Stimulated activated CD4-positive, alpha-beta T cell treated with anti-CD3 and anti-CD28 coated beads, Interleukin-12 subunit alpha, Interleukin-12 subunit beta, amount 100 ng/mL, for 24 hours (primary cell): ENCODE results near the gene DIAPH1.

Experiments used
- DNase-seq, 2 experiments: peaks; one replicate each; pipeline ENCODE4 v3.0.0-alpha.2; 2020; ENCODE audit warnings: low read depth in 2 of 2

Gene DIAPH1

GRCh38 chr5:141618804-141619554, at the start of gene DIAPH1:
Gene DIAPH1 (minus strand): TSS chr5:141619000. CDS start chr5:141618914, 86 bp downstream.
- DNase-seq = peak; percentile 98 to 99

GRCh38 chr5:141665995-141666940, 47.5 kb upstream of the DIAPH1 start:
- DNase-seq = no peak

- DNase-seq = peak; percentile 54 to 74
These were observed 46.1 kb upstream of the DIAPH1 start for GRCh38 chr5:141664733-141665461.

GRCh38 chr5:141663506-141663905, 44.7 kb upstream of the DIAPH1 start:
- no peak for DNase-seq

- no peak for DNase-seq
These were observed 43.2 kb upstream of the DIAPH1 start for GRCh38 chr5:141662028-141662427.

GRCh38 chr5:141657937-141658545, 39.2 kb upstream of the DIAPH1 start:
- no peak for DNase-seq

GRCh38 chr5:141657404-141657803, 38.6 kb upstream of the DIAPH1 start:
- no peak for DNase-seq

GRCh38 chr5:141656396-141656795, 37.6 kb upstream of the DIAPH1 start:
- DNase-seq = no peak

- DNase-seq = no peak
These were observed 36.2 kb upstream of the DIAPH1 start for GRCh38 chr5:141655020-141655419.

- DNase-seq = no peak
These were observed 35.5 kb upstream of the DIAPH1 start for GRCh38 chr5:141654298-141654697.

GRCh38 chr5:141651728-141652105, 32.9 kb upstream of the DIAPH1 start:
- no peak for DNase-seq

- DNase-seq = peak; percentile 68 to 77
These were observed 32.3 kb upstream of the DIAPH1 start, which contains the start of gene FCHSD1 for GRCh38 chr5:141650851-141651727. Gene FCHSD1 (minus strand): TSS chr5:141651418. CDS start chr5:141651368, 50 bp downstream.

- no peak for DNase-seq
These were observed 31.2 kb upstream of the DIAPH1 start for GRCh38 chr5:141649972-141650371.

- DNase-seq = no peak
These were observed 30.4 kb upstream of the DIAPH1 start for GRCh38 chr5:141649056-141649688.

- DNase-seq = no peak
These were observed 29.1 kb upstream of the DIAPH1 start for GRCh38 chr5:141647851-141648250.

GRCh38 chr5:141647242-141647641, 28.4 kb upstream of the DIAPH1 start:
- DNase-seq = no peak

GRCh38 chr5:141646026-141646425, 27.2 kb upstream of the DIAPH1 start:
- no peak for DNase-seq

- no peak for DNase-seq
These were observed 23.0 kb upstream of the DIAPH1 start for GRCh38 chr5:141641634-141642267.

GRCh38 chr5:141640698-141641097, 21.9 kb upstream of the DIAPH1 start:
- no peak for DNase-seq

GRCh38 chr5:141640051-141640415, 21.2 kb upstream of the DIAPH1 start:
- no peak for DNase-seq
